B cell (primary cell): ENCODE data around the gene NR4A2. TPM values are rescaled to one million over a fixed set of nuclear protein-coding genes. Genes with fewer than 3 reads are reported as not detected.

ENCODE experiments used
- ATAC-seq: fragments of 200-7000 bp; cut with Tn5 transposase; one replicate; pipeline ENCODE4 v1.10.0; 2021; ENCODE audit warnings: low read depth, mild to moderate bottlenecking, moderate number of reproducible peaks, moderate library complexity
- CTCF ChIA-PET: fragments of 350-600 bp; sonication (Branson Sonifier 250); formaldehyde crosslinking; loops from one replicate; lab custom pipeline; 2021; ENCODE audit warnings: antibody characterized with exemption, inconsistent platforms; lab: Charles Lee
- POLR2A ChIA-PET: fragments of 350-600 bp; sonication (Branson Sonifier 250); formaldehyde crosslinking; loops from one replicate; lab custom pipeline; 2021; ENCODE audit warnings: antibody characterized with exemption; lab: Charles Lee
- DNase-seq: peaks from one replicate; pipeline ENCODE4 v3.0.0; 2013
- H2AFZ ChIP-seq: 2 replicates; pipeline ENCODE4 v1.6.1; 2012; ENCODE audit warnings: mild to moderate bottlenecking, low read depth, low read length; ENCODE audit not compliant: insufficient read depth, poor library complexity, severe bottlenecking
- H3K27ac ChIP-seq, 2 donors: 1 replicate in 1 of 2; 2 replicates in 1 of 2; pipeline ENCODE4 v1.5.1; 2012 to 2013; ENCODE audit warnings: low read length in 2 of 2, mild to moderate bottlenecking in 2 of 2, moderate library complexity in 1 of 2
- H3K27me3 ChIP-seq, 4 experiments: fragments of 200-600 bp in 1 of 4; sonication (generic) in 1 of 4; replicated peaks in 1 of 4; 1 replicate in 2 of 4; 2 replicates in 2 of 4; pipeline versions ENCODE4 v1.6.1 to v1.7.0; 2013 to 2016; ENCODE audit warnings: low read length in 3 of 4, mild to moderate bottlenecking in 2 of 4, mixed read lengths in 1 of 4, moderate library complexity in 1 of 4; ENCODE audit not compliant: insufficient read depth in 4 of 4, control insufficient read depth in 3 of 4; ENCODE audit errors: control extremely low read depth in 1 of 4
- H3K36me3 ChIP-seq, 2 experiments: replicated peaks in 1 of 2; 1 replicate in 1 of 2; 2 replicates in 1 of 2; pipeline versions ENCODE4 v1.6.1 to v1.7.1; 2013; ENCODE audit warnings: low read length in 1 of 2; ENCODE audit not compliant: insufficient read depth in 2 of 2, control insufficient read depth in 1 of 2; ENCODE audit errors: control extremely low read depth in 1 of 2, extremely low read depth in 1 of 2
- H3K4me1 ChIP-seq, 2 donors: fragments of 200-600 bp in 1 of 2; sonication (generic) in 1 of 2; 1 replicate in 1 of 2; 2 replicates in 1 of 2; pipeline versions ENCODE4 v1.5.1 to v1.6.1; 2013 to 2017; ENCODE audit warnings: low read length in 2 of 2; ENCODE audit not compliant: control insufficient read depth in 2 of 2, insufficient read depth in 2 of 2
- H3K4me2 ChIP-seq: replicated peaks from 2 replicates; pipeline ENCODE3; 2012; ENCODE audit warnings: mild to moderate bottlenecking, low read depth, low read length; ENCODE audit not compliant: poor library complexity, severe bottlenecking
- H3K4me3 ChIP-seq, 5 experiments: fragments of 200-600 bp in 1 of 5; sonication (generic) in 1 of 5; 1 replicate in 3 of 5; 2 replicates in 2 of 5; pipeline versions ENCODE4 v1.5.1 to v1.7.0; 2011 to 2016; ENCODE audit warnings: low read length in 4 of 5, mild to moderate bottlenecking in 4 of 5, low read depth in 2 of 5, control low read depth in 1 of 5, moderate library complexity in 1 of 5; ENCODE audit not compliant: insufficient read depth in 1 of 5; ENCODE audit errors: control extremely low read depth in 1 of 5, extremely low read depth in 1 of 5
- H3K79me2 ChIP-seq: fragments of 200-600 bp; sonication (generic); one replicate; pipeline ENCODE4 v1.6.0; 2016; ENCODE audit warnings: low read length; ENCODE audit not compliant: control insufficient read depth, insufficient read depth
- H3K9ac ChIP-seq: fragments of 200-600 bp; sonication (generic); 2 replicates; pipeline ENCODE4 v1.6.1; 2017; ENCODE audit warnings: mild to moderate bottlenecking, low read length, moderate library complexity
- H3K9me3 ChIP-seq, 3 donors: one replicate each; pipeline versions ENCODE4 v1.6.1 to v1.7.1; 2013; ENCODE audit warnings: low read length in 2 of 3; ENCODE audit not compliant: control insufficient read depth in 2 of 3, insufficient read depth in 1 of 3; ENCODE audit errors: control extremely low read depth in 1 of 3
- H4K20me1 ChIP-seq: 2 replicates; pipeline ENCODE4 v1.6.0; 2012; ENCODE audit warnings: mild to moderate bottlenecking, low read length; ENCODE audit not compliant: insufficient read depth, control insufficient read depth, poor library complexity, severe bottlenecking
- H3K27ac Mint-ChIP-seq: one replicate; pipeline ENCODE4 v1.8.0; 2021; ENCODE audit warnings: mixed read lengths
- H3K27me3 Mint-ChIP-seq: one replicate; pipeline ENCODE4 v1.8.0; 2021; ENCODE audit warnings: mixed read lengths
- H3K4me1 Mint-ChIP-seq: one replicate; pipeline ENCODE4 v1.8.0; 2021; ENCODE audit warnings: mixed read lengths
- H3K4me3 Mint-ChIP-seq: one replicate; pipeline ENCODE4 v1.8.0; 2021; ENCODE audit warnings: mixed read lengths
- H3K9me3 Mint-ChIP-seq: one replicate; pipeline ENCODE4 v1.8.0; 2022; ENCODE audit warnings: mixed read lengths; ENCODE audit not compliant: insufficient read depth
- CTCF ChIP-seq: fragments of 200-600 bp; IDR thresholded peaks from one replicate; pipeline ENCODE4 v1.8.0; 2022; ENCODE audit warnings: antibody characterized with exemption, mild to moderate bottlenecking
- EZH2 ChIP-seq: IDR thresholded peaks from 2 replicates; pipeline ENCODE4 v1.6.1; 2012; ENCODE audit warnings: borderline replicate concordance, low read depth, mild to moderate bottlenecking, moderate library complexity, low read length; ENCODE audit not compliant: insufficient read depth, poor library complexity, severe bottlenecking
- WGBS: methylation state at CpG from one replicate; pipeline ENCODE4 v1.1.5; 2013; ENCODE audit warnings: missing lambda C conversion rate; ENCODE audit not compliant: insufficient coverage; 5-methylcytosine and 5-hydroxymethylcytosine counted together
- intact Hi-C: fragments of 100-400 bp; cut with micrococcal nuclease; formaldehyde crosslinking; loops from one replicate; pipeline ENCODE4 v1.10.0; 2022
- polyA plus RNA-seq: library from polyadenylated mRNA; depleted of rRNA; stranded (reverse); fragments of >200 nt; gene quantifications from 2 replicates; pipeline ENCODE4 v1.2.3, GENCODE V29; 2012
- total RNA-seq, 2 donors: library from RNA; stranded (reverse); fragments of 120-200 nt in 1 of 2; gene quantifications; 1 replicate in 1 of 2; 2 replicates in 1 of 2; pipeline versions ENCODE4 v1.2.3 to v1.2.4, GENCODE V29; 2013 to 2022

The NR4A2 gene
- total and polyA plus RNA-seq, 2 donors (not counting 1 experiment from before 2014, with no cell fraction given), result 30.6 to 177 TPM

GRCh38 chr2:156341452-156342253 is 9.1 kb upstream of the NR4A2 start:
- Histone ChIP-seq H3K27ac (peak overlapping the region; percentile 99 to 100), H3K36me3 (no peaks in the 10 kb centered on the region), H2AFZ (peak overlapping the region; percentile 64), H3K4me1 (peaks cover 13 to 14% of the 10 kb centered on the region in 2 donors), H3K27me3 (no peaks in the 10 kb centered on the region), H3K4me2 (peak overlapping the region; percentile 74), H3K9ac (peak overlapping the region; percentile 100), H3K79me2 (no peaks in the 10 kb centered on the region), H3K4me3 (peak overlapping the region; percentile 81 to 96 (median 84)), H3K9me3 (no peaks in the 10 kb centered on the region), H4K20me1 (no peaks in the 10 kb centered on the region)
- TF ChIP-seq CTCF (no peak), EZH2 (no peak)
- ChIA-PET POLR2A (interaction anchor here (0.7 to 1.9 kb wide), 7 partner anchors 7 to 1101 kb away, joined by 3 to 19 read pairs (median 6); partner anchors contain the start of genes GPD2 and NR4A2), CTCF (interaction anchor here (1.3 to 3.5 kb wide), 4 partner anchors 9 to 247 kb away, joined by 6 to 25 read pairs (median 9); partner anchors contain the start of gene NR4A2)
- Mint-ChIP-seq H3K9me3 (no peaks in the 10 kb centered on the region), H3K27me3 (no peaks in the 10 kb centered on the region), H3K27ac (peak overlapping the region; percentile 99), H3K4me1 (peaks cover 25% of the 10 kb centered on the region), H3K4me3 (peak overlapping the region; percentile 93)
- under 1% methylated on average over 54 of the region's 62 CpGs for WGBS
- intact Hi-C loops, result loop anchor here (1.0 to 5.0 kb wide), 4 partner anchors 9 to 1101 kb away; partner anchors contain the start of genes CYTIP, GPD2 and NR4A2
- DNase-seq, result peak; percentile 94
- peak; percentile 73 for ATAC-seq
